ENCODE results near the gene PLOD2.

Gene PLOD2

DNA sequence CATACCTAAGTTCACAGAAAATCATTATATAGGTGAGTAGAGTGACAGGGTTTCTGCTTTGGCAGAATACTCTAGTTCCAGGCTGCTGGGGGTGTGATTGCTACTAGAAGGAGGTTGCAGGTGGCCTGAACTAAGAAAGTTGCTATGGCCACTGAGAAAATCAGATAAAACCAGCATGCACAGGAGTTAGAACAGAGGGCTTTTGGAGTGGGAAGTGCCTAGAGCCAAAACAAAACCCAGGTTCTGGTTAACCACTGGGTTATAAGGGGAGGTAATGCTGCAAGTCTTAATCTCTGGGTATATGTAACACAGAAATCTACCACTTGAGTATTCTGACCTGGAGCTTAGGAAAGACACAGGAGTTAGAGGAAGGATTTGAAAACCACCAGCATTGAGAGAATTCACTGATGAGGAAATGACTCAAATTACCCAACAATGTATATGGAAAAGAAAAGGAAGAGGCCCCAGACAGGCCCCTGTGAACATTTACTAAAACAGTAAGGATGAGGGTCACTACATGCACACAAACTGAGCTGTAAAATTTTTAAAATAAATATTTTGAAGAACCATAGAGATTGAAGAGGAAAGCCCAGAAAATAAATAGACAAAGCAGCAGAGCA is 60.0 kb downstream of the PLOD2 start:
- DNase-seq (ENCODE audit: low read depth in 1 of 2, low spot score in 1 of 2) = no peak

GRCh38 chr3:146100180-146100579 is 60.8 kb downstream of the PLOD2 start:
- DNase-seq (ENCODE audit: low read depth in 1 of 2, low spot score in 1 of 2) = no peak

DNA sequence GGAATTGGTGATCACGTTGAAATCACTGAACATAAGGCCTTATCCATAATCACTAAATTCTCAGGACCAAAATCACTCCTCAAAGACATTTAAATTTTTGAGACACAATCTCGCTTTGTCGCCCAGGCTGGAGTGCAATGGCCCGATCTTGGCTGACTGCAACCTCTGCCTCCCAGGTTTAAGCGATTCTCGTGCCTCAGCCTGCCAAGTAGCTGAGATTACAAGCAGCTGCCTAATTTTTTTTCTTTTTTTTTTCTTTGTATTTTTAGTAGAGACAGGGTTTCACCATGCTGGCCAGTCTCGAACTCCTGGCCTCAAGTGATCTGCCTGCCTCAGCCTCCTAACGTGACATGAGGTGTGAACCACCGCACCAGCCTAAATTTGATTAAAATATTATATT is 61.7 kb downstream of the PLOD2 start:
- DNase-seq (ENCODE audit: low read depth in 1 of 2, low spot score in 1 of 2) = no peak

DNA sequence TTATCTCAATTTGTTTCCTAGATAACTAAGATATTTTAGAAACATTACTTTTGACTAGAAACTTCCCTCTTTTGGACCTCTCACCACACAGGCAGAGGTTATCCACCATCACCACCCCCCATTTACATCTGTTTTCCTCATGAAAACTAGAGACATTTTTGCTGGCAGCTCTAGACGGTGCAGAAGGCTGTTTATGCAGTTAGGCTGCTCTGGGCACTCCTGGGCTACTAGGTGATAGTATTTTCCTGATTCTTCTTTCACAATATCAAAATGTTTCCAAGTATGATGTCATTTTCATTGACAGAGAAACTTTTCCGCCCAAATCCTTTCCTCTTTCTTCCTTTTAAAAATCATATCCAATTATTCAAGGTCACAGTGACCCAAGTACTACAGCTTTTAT is 67.1 kb downstream of the PLOD2 start:
- no peak for DNase-seq (ENCODE audit: low read depth in 1 of 2, low spot score in 1 of 2)

DNA sequence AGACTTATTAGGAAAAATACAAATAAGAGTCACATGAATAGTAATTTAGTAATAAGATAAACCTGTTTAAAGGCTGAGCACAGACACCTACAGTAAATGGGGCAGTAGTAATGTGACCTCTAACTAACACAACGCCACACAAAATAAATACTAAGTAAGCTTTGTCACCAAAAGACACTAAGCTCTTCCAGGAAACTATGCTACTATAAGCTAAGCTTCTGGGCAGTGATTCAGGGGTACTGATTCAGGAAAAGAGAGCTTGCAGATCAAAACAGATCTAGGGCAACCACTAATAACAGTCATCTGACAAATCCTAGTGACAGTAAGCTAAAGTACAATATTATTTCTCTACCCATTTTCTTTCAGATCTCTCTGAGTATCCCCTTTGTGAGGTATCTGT is 68.8 kb downstream of the PLOD2 start:
- no peak for DNase-seq (ENCODE audit: low read depth in 1 of 2, low spot score in 1 of 2)

- no peak for DNase-seq (ENCODE audit: low read depth in 1 of 2, low spot score in 1 of 2)
Observed at GRCh38 chr3:146091397-146091796, 69.6 kb downstream of the PLOD2 start.

DNA sequence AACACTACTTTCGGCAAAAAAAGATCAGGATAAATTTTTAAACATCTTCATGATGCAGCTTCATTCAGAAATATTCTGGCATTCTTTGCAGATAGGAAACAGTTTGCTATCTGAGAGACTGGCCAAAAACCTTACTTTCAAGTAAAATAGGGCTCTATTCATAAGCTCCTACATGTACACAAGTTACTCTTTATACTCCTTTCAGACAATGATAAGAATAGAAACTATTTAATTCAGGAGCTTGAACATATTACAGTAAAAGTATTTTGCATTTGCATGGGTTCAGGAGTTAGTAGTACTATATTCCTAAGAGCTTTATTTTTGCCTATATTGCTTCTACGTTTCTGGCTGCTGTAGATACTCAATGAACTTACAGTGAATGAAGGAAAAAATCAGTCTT is 70.5 kb downstream of the PLOD2 start:
- no peak for DNase-seq (ENCODE audit: low read depth in 1 of 2, low spot score in 1 of 2)

DNA sequence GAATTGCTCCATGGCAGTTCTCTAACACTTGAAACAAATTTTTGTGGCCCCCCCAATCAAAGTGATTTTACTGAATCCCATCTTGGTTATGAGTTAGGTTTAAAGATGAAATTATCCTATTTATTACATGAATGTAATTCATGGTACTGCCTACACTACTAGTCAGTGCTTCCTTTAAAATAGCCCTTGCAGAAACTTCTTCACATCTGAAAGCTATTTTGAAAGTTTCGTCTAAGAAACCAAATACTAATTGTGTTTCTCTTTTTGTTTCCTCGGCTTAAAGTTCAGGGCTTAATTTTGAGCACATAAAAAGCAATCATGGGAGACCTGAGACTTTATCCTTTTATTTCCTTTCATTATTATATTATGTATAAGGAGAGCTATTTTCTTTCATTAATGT is 72.1 kb downstream of the PLOD2 start:
- DNase-seq (ENCODE audit: low read depth in 1 of 2, low spot score in 1 of 2) = no peak

- no peak for DNase-seq (ENCODE audit: low read depth in 1 of 2, low spot score in 1 of 2)
Observed at GRCh38 chr3:146087116-146087515, 73.9 kb downstream of the PLOD2 start.

DNA sequence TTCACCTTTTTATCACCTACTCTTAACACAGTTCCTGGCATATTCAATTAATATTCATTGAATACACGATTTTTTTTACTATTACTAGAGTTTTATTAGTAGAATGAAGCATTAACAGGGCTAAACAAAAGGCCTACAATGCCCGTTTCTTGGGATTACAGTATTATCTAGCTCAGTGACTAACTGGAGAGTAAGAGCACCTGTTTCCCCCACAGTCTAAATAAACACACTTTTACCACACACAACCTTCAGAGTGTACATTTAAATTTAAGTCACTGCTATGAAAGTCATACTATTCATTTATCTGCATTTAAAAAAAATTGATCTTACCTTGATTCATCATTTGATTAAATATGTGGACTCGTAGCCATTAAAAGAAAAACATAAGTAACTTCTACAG is 74.8 kb downstream of the PLOD2 start:
- no peak for DNase-seq (ENCODE audit: low read depth in 1 of 2, low spot score in 1 of 2)

- no peak for DNase-seq (ENCODE audit: low read depth in 1 of 2, low spot score in 1 of 2)
Observed at GRCh38 chr3:146085678-146086077, 75.3 kb downstream of the PLOD2 start.

GRCh38 chr3:146080578-146080977 is 80.4 kb downstream of the PLOD2 start:
- no peak for DNase-seq (ENCODE audit: low read depth in 1 of 2, low spot score in 1 of 2)

DNA sequence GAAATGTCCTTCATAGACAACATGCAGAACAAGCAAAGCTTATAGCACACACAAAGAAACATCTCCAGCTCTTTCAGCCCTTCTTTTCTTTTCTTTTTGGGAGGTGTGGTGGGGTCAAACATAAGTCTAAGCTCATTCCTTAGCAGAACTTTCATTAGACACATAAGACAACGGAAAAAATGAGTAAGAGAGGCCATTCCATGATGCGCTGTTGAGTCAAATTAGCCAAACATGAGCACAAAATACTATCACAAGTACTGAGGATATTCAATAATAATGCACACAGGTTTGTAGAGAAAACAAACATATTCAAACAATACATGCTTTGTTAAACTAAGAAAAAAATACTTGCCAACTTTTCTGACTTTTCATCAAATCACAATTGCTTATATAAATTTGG is 83.0 kb downstream of the PLOD2 start:
- no peak for DNase-seq (ENCODE audit: low read depth in 1 of 2, low spot score in 1 of 2)

DNA sequence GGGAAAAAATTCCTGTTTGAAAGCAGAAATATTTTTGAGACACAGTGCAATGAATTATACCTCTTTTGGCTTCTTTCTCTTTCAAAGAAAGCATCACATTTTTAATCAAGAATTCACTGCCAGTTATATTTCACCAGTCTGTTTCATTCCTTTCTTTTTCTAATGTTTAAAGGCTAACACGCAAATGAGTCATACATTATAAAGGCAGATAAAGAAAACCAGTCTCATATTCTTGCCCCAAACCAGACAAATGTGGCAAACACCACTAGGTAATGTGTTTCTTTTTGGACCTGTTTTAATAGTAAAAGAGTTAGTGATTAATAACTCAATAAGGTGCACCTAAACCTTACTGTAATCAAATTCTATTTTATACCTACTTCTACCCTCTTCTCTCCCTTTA is 83.8 kb downstream of the PLOD2 start:
- DNase-seq (ENCODE audit: low read depth in 1 of 2, low spot score in 1 of 2) = no peak

GRCh38 chr3:146072824-146073223 is 88.2 kb downstream of the PLOD2 start:
- no peak for DNase-seq (ENCODE audit: low read depth in 1 of 2, low spot score in 1 of 2)

GRCh38 chr3:146072061-146072460 is 88.9 kb downstream of the PLOD2 start:
- DNase-seq (ENCODE audit: low read depth in 1 of 2, low spot score in 1 of 2) = no peak

GRCh38 chr3:146071632-146072031 is 89.4 kb downstream of the PLOD2 start:
- DNase-seq (ENCODE audit: low read depth in 1 of 2, low spot score in 1 of 2) = no peak

GRCh38 chr3:146067048-146067447 is 93.9 kb downstream of the PLOD2 start:
- no peak for DNase-seq (ENCODE audit: low read depth in 1 of 2, low spot score in 1 of 2)

- peak in 1 of 2 donors; percentile 1 for DNase-seq (ENCODE audit: low read depth in 1 of 2, low spot score in 1 of 2)
Observed at GRCh38 chr3:146065573-146066006, 95.4 kb downstream of the PLOD2 start.

GRCh38 chr3:146058241-146058640 is 102.7 kb downstream of the PLOD2 start:
- no peak for DNase-seq (ENCODE audit: low read depth in 1 of 2, low spot score in 1 of 2)

GRCh38 chr3:146052791-146053310 is 108.1 kb downstream of the PLOD2 start:
- no peak for DNase-seq (ENCODE audit: low read depth in 1 of 2, low spot score in 1 of 2)

- no peak for DNase-seq (ENCODE audit: low read depth in 1 of 2, low spot score in 1 of 2)
Observed at GRCh38 chr3:146052056-146052790, 108.8 kb downstream of the PLOD2 start.

GRCh38 chr3:146050691-146051090 is 110.3 kb downstream of the PLOD2 start:
- no peak for DNase-seq (ENCODE audit: low read depth in 1 of 2, low spot score in 1 of 2)

Measured in activated CD4-positive, alpha-beta T cell treated with anti-CD3 and anti-CD28 coated beads, Interleukin-2, amount 50 U/mL, for 24 hours (primary cell).